HEK293 (cell line): Measurements from ENCODE around the gene MYH15.

Source experiments
- ATF2 ChIP-seq: fragments of 450-650 bp; formaldehyde crosslinking; IDR thresholded peaks from 2 replicates; pipeline ENCODE4 v1.5.1; 2016; ENCODE audit warnings: missing biosample characterization, missing genetic modification characterization, low read depth
- CTCF ChIP-seq: fragments of 450-650 bp; formaldehyde crosslinking; IDR thresholded peaks from 2 replicates; pipeline ENCODE4 v1.5.1; 2016; ENCODE audit warnings: missing biosample characterization, missing genetic modification characterization
- GLIS2 ChIP-seq: fragments of 450-650 bp; formaldehyde crosslinking; IDR thresholded peaks from 2 replicates; pipeline ENCODE4 v1.5.1; 2016; ENCODE audit warnings: missing biosample characterization, missing genetic modification characterization
- REST ChIP-seq: fragments of 450-650 bp; formaldehyde crosslinking; IDR thresholded peaks from 2 replicates; pipeline ENCODE4 v1.5.1; 2016; ENCODE audit warnings: missing biosample characterization, missing genetic modification characterization
- ZNF157 ChIP-seq: fragments of 450-650 bp; formaldehyde crosslinking; IDR thresholded peaks from 2 replicates; pipeline ENCODE4 v1.5.1; 2016; ENCODE audit warnings: missing biosample characterization, missing genetic modification characterization
- ZNF18 ChIP-seq: fragments of 450-650 bp; formaldehyde crosslinking; IDR thresholded peaks from 2 replicates; pipeline ENCODE4 v1.5.1; 2016; ENCODE audit warnings: missing biosample characterization, missing genetic modification characterization
- ZNF221 ChIP-seq: fragments of 450-650 bp; formaldehyde crosslinking; IDR thresholded peaks from 2 replicates; pipeline ENCODE4 v1.5.1; 2017; ENCODE audit warnings: missing biosample characterization, missing genetic modification characterization, borderline replicate concordance
- ZNF48 ChIP-seq: fragments of 450-650 bp; formaldehyde crosslinking; IDR thresholded peaks from 2 replicates; pipeline ENCODE4 v1.5.1; 2016; ENCODE audit warnings: missing biosample characterization, missing genetic modification characterization

- TF ChIP-seq CTCF (tag by site-specific recombination) (no peak), ATF2 (tag by site-specific recombination) (no peak), GLIS2 (tag by site-specific recombination) (no peak), ZNF48 (no peak), REST (tag by site-specific recombination) (no peak), ZNF221 (no peak), ZNF18 (no peak), ZNF157 (tag by site-specific recombination) (no peak)
These were observed 14.7 kb downstream of the MYH15 start for GRCh38 chr3:108495717-108496116.
